ENCODE results near the gene PPP1R12B. TPM values are rescaled to one million over a fixed set of nuclear protein-coding genes. Genes with fewer than 3 reads are reported as not detected.
"Not testable (repeated sequence)": the region's sequence is repeated elsewhere in the genome, so short reads cannot be mapped to it uniquely, and the experiment has no call there.

PPP1R12B gene
- total RNA-seq, 1 donor from 2014 or later = 7.2 TPM

DNA sequence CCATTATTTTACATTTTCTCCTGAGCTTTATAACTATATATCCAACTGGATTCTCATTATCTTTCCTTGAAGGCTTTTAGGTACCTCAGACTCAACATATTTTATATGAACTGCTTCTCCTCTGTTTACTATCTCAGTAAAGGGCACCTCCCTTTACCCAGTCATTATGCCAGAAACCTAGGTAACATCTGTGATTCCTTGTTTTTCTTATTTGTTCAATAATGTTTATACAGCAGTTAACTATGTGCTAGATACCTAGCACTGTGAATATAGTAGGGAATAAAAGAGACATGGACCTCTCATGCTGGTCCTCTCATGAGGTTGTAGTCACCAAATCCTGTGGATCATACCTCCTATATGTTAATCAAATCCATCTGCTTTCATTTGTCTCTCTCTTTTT is 25.6 kb downstream of the PPP1R12B start:
- H3K36me3 Mint-ChIP-seq (ENCODE audit: low read depth, unreplicated experiment) = no peaks in the 10 kb centered on the region
- no peaks in the 10 kb centered on the region for H3K27me3 Mint-ChIP-seq (ENCODE audit: unreplicated experiment)
- H3K9me3 Mint-ChIP-seq (ENCODE audit: unreplicated experiment) = no peaks in the 10 kb centered on the region
- no peak for DNase-seq (ENCODE audit: low spot score)
- H3K4me1 Mint-ChIP-seq (ENCODE audit: unreplicated experiment) = no peaks in the 10 kb centered on the region
- no peak for TF ChIP-seq CTCF (IDR thresholded peaks at IDR 0.05; ENCODE audit: unreplicated experiment)
- H3K27ac Mint-ChIP-seq (ENCODE audit: unreplicated experiment) = no peak overlapping the region
- H3K4me3 Mint-ChIP-seq (ENCODE audit: unreplicated experiment) = no peak overlapping the region

GRCh38 chr1:202375175-202375574 is 26.7 kb downstream of the PPP1R12B start:
- H3K27ac Mint-ChIP-seq (ENCODE audit: unreplicated experiment); H3K36me3 Mint-ChIP-seq (ENCODE audit: low read depth, unreplicated experiment); DNase-seq (ENCODE audit: low spot score); H3K4me1 Mint-ChIP-seq (ENCODE audit: unreplicated experiment); H3K4me3 Mint-ChIP-seq (ENCODE audit: unreplicated experiment); H3K9me3 Mint-ChIP-seq (ENCODE audit: unreplicated experiment); H3K27me3 Mint-ChIP-seq (ENCODE audit: unreplicated experiment): not testable (repeated sequence)

DNA sequence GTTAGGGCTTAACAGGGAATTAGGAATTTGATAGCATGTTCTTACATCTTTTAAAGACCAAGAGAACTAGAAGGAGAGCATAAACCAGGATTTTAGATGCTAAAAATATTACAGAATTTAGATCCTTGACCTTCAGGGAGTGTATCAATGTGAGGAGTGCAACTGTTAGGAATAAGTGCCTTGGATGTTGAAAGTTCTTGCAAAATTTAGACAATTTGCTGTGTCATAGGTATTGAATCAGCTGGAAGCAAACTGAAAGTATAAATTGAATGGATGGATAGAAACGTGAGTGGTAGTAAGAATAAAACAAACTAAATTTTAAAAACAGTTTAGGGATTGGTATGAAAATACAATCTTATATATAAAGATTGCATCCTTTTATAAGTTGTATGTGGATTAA is 27.7 kb downstream of the PPP1R12B start:
- no peak for TF ChIP-seq CTCF (IDR thresholded peaks at IDR 0.05; ENCODE audit: unreplicated experiment)
- H3K4me1 Mint-ChIP-seq (ENCODE audit: unreplicated experiment) = no peaks in the 10 kb centered on the region
- no peaks in the 10 kb centered on the region for H3K36me3 Mint-ChIP-seq (ENCODE audit: low read depth, unreplicated experiment)
- no peak for DNase-seq (ENCODE audit: low spot score)
- H3K27me3 Mint-ChIP-seq (ENCODE audit: unreplicated experiment) = no peaks in the 10 kb centered on the region
- no peak overlapping the region for H3K4me3 Mint-ChIP-seq (ENCODE audit: unreplicated experiment)
- no peak overlapping the region for H3K27ac Mint-ChIP-seq (ENCODE audit: unreplicated experiment)
- no peaks in the 10 kb centered on the region for H3K9me3 Mint-ChIP-seq (ENCODE audit: unreplicated experiment)

DNA sequence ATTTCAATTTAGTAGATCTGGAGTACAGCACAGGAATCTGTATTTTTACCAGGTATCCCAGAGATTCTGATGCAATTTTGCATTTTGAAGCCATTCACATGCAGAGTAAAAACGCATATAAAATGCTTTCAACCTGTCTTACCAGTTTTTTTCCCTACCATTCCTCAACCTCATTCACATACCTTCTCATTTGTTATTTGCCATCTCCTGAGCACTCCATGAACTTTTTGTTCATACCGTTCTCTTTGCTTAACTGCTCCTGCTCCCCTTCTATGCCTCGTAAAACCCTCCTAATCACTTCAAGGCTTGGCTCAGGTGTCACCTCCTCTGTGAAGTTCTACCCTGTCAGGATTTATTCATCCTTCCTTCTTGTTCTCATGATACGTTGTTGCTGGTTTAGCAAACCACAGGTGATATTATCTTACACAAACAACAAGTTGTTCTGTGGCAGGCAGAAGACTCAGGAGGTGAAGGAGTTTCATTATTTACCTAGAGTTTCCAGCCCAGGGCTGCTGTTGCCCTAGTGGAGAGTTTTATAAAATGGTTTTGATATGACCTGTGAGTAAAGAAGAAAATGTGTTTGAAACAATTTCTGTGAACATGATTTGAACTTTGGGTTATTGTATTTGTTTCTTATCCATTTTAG is 31.5 kb downstream of the PPP1R12B start:
- not testable (repeated sequence) for DNase-seq (ENCODE audit: low spot score); H3K4me1 Mint-ChIP-seq (ENCODE audit: unreplicated experiment); H3K9me3 Mint-ChIP-seq (ENCODE audit: unreplicated experiment); H3K4me3 Mint-ChIP-seq (ENCODE audit: unreplicated experiment); H3K27ac Mint-ChIP-seq (ENCODE audit: unreplicated experiment); H3K27me3 Mint-ChIP-seq (ENCODE audit: unreplicated experiment); H3K36me3 Mint-ChIP-seq (ENCODE audit: low read depth, unreplicated experiment)
- peak; percentile 11 for TF ChIP-seq CTCF (IDR thresholded peaks at IDR 0.05; ENCODE audit: unreplicated experiment)

- not testable (repeated sequence) for H3K36me3 Mint-ChIP-seq (ENCODE audit: low read depth, unreplicated experiment); H3K9me3 Mint-ChIP-seq (ENCODE audit: unreplicated experiment); H3K27ac Mint-ChIP-seq (ENCODE audit: unreplicated experiment); DNase-seq (ENCODE audit: low spot score); H3K4me1 Mint-ChIP-seq (ENCODE audit: unreplicated experiment); H3K4me3 Mint-ChIP-seq (ENCODE audit: unreplicated experiment); H3K27me3 Mint-ChIP-seq (ENCODE audit: unreplicated experiment)
These were observed 32.0 kb downstream of the PPP1R12B start for GRCh38 chr1:202380535-202380934.

DNA sequence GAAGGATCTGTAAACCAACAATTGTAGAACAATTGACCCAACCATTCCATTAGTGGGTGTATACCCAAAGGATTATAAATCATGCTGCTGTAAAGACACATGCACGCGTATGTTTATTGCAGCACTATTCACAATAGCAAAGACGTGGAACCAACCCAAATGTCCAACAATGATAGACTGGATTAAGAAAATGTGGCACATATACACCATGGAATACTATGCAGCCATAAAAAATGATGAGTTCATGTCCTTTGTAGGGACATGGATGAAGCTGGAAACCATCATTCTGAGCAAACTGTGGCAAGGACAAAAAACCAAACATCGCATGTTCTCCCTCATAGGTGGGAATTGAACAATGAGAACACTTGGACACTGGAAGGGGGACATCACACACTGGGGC is 33.4 kb downstream of the PPP1R12B start:
- DNase-seq (ENCODE audit: low spot score); H3K4me3 Mint-ChIP-seq (ENCODE audit: unreplicated experiment); H3K27ac Mint-ChIP-seq (ENCODE audit: unreplicated experiment); H3K36me3 Mint-ChIP-seq (ENCODE audit: low read depth, unreplicated experiment); H3K4me1 Mint-ChIP-seq (ENCODE audit: unreplicated experiment); H3K9me3 Mint-ChIP-seq (ENCODE audit: unreplicated experiment); H3K27me3 Mint-ChIP-seq (ENCODE audit: unreplicated experiment): not testable (repeated sequence)

- not testable (repeated sequence) for H3K4me3 Mint-ChIP-seq (ENCODE audit: unreplicated experiment); H3K4me1 Mint-ChIP-seq (ENCODE audit: unreplicated experiment); DNase-seq (ENCODE audit: low spot score); H3K27me3 Mint-ChIP-seq (ENCODE audit: unreplicated experiment); H3K9me3 Mint-ChIP-seq (ENCODE audit: unreplicated experiment); H3K27ac Mint-ChIP-seq (ENCODE audit: unreplicated experiment); H3K36me3 Mint-ChIP-seq (ENCODE audit: low read depth, unreplicated experiment)
These were observed 47.3 kb downstream of the PPP1R12B start for GRCh38 chr1:202395831-202396230.
